B cell (primary cell): ENCODE data around the gene DDA1. TPM values are rescaled to one million over a fixed set of nuclear protein-coding genes. Genes with fewer than 3 reads are reported as not detected.

Source experiments
- ATAC-seq: fragments of 200-7000 bp; cut with Tn5 transposase; one replicate; pipeline ENCODE4 v1.10.0; 2021; ENCODE audit warnings: low read depth, mild to moderate bottlenecking, moderate number of reproducible peaks, moderate library complexity
- CTCF ChIA-PET: fragments of 350-600 bp; sonication (Branson Sonifier 250); formaldehyde crosslinking; loops from one replicate; lab custom pipeline; 2021; ENCODE audit warnings: antibody characterized with exemption, inconsistent platforms; lab: Charles Lee
- POLR2A ChIA-PET: fragments of 350-600 bp; sonication (Branson Sonifier 250); formaldehyde crosslinking; loops from one replicate; lab custom pipeline; 2021; ENCODE audit warnings: antibody characterized with exemption; lab: Charles Lee
- DNase-seq: peaks from one replicate; pipeline ENCODE4 v3.0.0; 2013
- H2AFZ ChIP-seq: 2 replicates; pipeline ENCODE4 v1.6.1; 2012; ENCODE audit warnings: mild to moderate bottlenecking, low read depth, low read length; ENCODE audit not compliant: insufficient read depth, poor library complexity, severe bottlenecking
- H3K27ac ChIP-seq, 2 donors: 1 replicate in 1 of 2; 2 replicates in 1 of 2; pipeline ENCODE4 v1.5.1; 2012 to 2013; ENCODE audit warnings: low read length in 2 of 2, mild to moderate bottlenecking in 2 of 2, moderate library complexity in 1 of 2
- H3K27me3 ChIP-seq, 4 experiments: fragments of 200-600 bp in 1 of 4; sonication (generic) in 1 of 4; replicated peaks in 1 of 4; 1 replicate in 2 of 4; 2 replicates in 2 of 4; pipeline versions ENCODE4 v1.6.1 to v1.7.0; 2013 to 2016; ENCODE audit warnings: low read length in 3 of 4, mild to moderate bottlenecking in 2 of 4, mixed read lengths in 1 of 4, moderate library complexity in 1 of 4; ENCODE audit not compliant: insufficient read depth in 4 of 4, control insufficient read depth in 3 of 4; ENCODE audit errors: control extremely low read depth in 1 of 4
- H3K36me3 ChIP-seq, 2 experiments: replicated peaks in 1 of 2; 1 replicate in 1 of 2; 2 replicates in 1 of 2; pipeline versions ENCODE4 v1.6.1 to v1.7.1; 2013; ENCODE audit warnings: low read length in 1 of 2; ENCODE audit not compliant: insufficient read depth in 2 of 2, control insufficient read depth in 1 of 2; ENCODE audit errors: control extremely low read depth in 1 of 2, extremely low read depth in 1 of 2
- H3K4me1 ChIP-seq, 2 donors: fragments of 200-600 bp in 1 of 2; sonication (generic) in 1 of 2; 1 replicate in 1 of 2; 2 replicates in 1 of 2; pipeline versions ENCODE4 v1.5.1 to v1.6.1; 2013 to 2017; ENCODE audit warnings: low read length in 2 of 2; ENCODE audit not compliant: control insufficient read depth in 2 of 2, insufficient read depth in 2 of 2
- H3K4me2 ChIP-seq: replicated peaks from 2 replicates; pipeline ENCODE3; 2012; ENCODE audit warnings: mild to moderate bottlenecking, low read depth, low read length; ENCODE audit not compliant: poor library complexity, severe bottlenecking
- H3K4me3 ChIP-seq, 5 experiments: fragments of 200-600 bp in 1 of 5; sonication (generic) in 1 of 5; 1 replicate in 3 of 5; 2 replicates in 2 of 5; pipeline versions ENCODE4 v1.5.1 to v1.7.0; 2011 to 2016; ENCODE audit warnings: low read length in 4 of 5, mild to moderate bottlenecking in 4 of 5, low read depth in 2 of 5, control low read depth in 1 of 5, moderate library complexity in 1 of 5; ENCODE audit not compliant: insufficient read depth in 1 of 5; ENCODE audit errors: control extremely low read depth in 1 of 5, extremely low read depth in 1 of 5
- H3K79me2 ChIP-seq: fragments of 200-600 bp; sonication (generic); one replicate; pipeline ENCODE4 v1.6.0; 2016; ENCODE audit warnings: low read length; ENCODE audit not compliant: control insufficient read depth, insufficient read depth
- H3K9ac ChIP-seq: fragments of 200-600 bp; sonication (generic); 2 replicates; pipeline ENCODE4 v1.6.1; 2017; ENCODE audit warnings: mild to moderate bottlenecking, low read length, moderate library complexity
- H3K9me3 ChIP-seq, 3 donors: one replicate each; pipeline versions ENCODE4 v1.6.1 to v1.7.1; 2013; ENCODE audit warnings: low read length in 2 of 3; ENCODE audit not compliant: control insufficient read depth in 2 of 3, insufficient read depth in 1 of 3; ENCODE audit errors: control extremely low read depth in 1 of 3
- H4K20me1 ChIP-seq: 2 replicates; pipeline ENCODE4 v1.6.0; 2012; ENCODE audit warnings: mild to moderate bottlenecking, low read length; ENCODE audit not compliant: insufficient read depth, control insufficient read depth, poor library complexity, severe bottlenecking
- H3K27ac Mint-ChIP-seq: one replicate; pipeline ENCODE4 v1.8.0; 2021; ENCODE audit warnings: mixed read lengths
- H3K27me3 Mint-ChIP-seq: one replicate; pipeline ENCODE4 v1.8.0; 2021; ENCODE audit warnings: mixed read lengths
- H3K4me1 Mint-ChIP-seq: one replicate; pipeline ENCODE4 v1.8.0; 2021; ENCODE audit warnings: mixed read lengths
- H3K4me3 Mint-ChIP-seq: one replicate; pipeline ENCODE4 v1.8.0; 2021; ENCODE audit warnings: mixed read lengths
- H3K9me3 Mint-ChIP-seq: one replicate; pipeline ENCODE4 v1.8.0; 2022; ENCODE audit warnings: mixed read lengths; ENCODE audit not compliant: insufficient read depth
- EZH2 ChIP-seq: IDR thresholded peaks from 2 replicates; pipeline ENCODE4 v1.6.1; 2012; ENCODE audit warnings: borderline replicate concordance, low read depth, mild to moderate bottlenecking, moderate library complexity, low read length; ENCODE audit not compliant: insufficient read depth, poor library complexity, severe bottlenecking
- WGBS: methylation state at CpG from one replicate; pipeline ENCODE4 v1.1.5; 2013; ENCODE audit warnings: missing lambda C conversion rate; ENCODE audit not compliant: insufficient coverage; 5-methylcytosine and 5-hydroxymethylcytosine counted together
- intact Hi-C: fragments of 100-400 bp; cut with micrococcal nuclease; formaldehyde crosslinking; loops from one replicate; pipeline ENCODE4 v1.10.0; 2022
- polyA plus RNA-seq: library from polyadenylated mRNA; depleted of rRNA; stranded (reverse); fragments of >200 nt; gene quantifications from 2 replicates; pipeline ENCODE4 v1.2.3, GENCODE V29; 2012
- total RNA-seq, 2 donors: library from RNA; stranded (reverse); fragments of 120-200 nt in 1 of 2; gene quantifications; 1 replicate in 1 of 2; 2 replicates in 1 of 2; pipeline versions ENCODE4 v1.2.3 to v1.2.4, GENCODE V29; 2013 to 2022
- TF ChIP-seq, protein P1 (sequence below): fragments of 200-600 bp; IDR thresholded peaks from one replicate; pipeline ENCODE4 v1.8.0; 2022; ENCODE audit warnings: antibody characterized with exemption, mild to moderate bottlenecking

Gene DDA1
- total and polyA plus RNA-seq, 2 donors (not counting 1 experiment from before 2014, with no cell fraction given), result 38.4 TPM

DNA sequence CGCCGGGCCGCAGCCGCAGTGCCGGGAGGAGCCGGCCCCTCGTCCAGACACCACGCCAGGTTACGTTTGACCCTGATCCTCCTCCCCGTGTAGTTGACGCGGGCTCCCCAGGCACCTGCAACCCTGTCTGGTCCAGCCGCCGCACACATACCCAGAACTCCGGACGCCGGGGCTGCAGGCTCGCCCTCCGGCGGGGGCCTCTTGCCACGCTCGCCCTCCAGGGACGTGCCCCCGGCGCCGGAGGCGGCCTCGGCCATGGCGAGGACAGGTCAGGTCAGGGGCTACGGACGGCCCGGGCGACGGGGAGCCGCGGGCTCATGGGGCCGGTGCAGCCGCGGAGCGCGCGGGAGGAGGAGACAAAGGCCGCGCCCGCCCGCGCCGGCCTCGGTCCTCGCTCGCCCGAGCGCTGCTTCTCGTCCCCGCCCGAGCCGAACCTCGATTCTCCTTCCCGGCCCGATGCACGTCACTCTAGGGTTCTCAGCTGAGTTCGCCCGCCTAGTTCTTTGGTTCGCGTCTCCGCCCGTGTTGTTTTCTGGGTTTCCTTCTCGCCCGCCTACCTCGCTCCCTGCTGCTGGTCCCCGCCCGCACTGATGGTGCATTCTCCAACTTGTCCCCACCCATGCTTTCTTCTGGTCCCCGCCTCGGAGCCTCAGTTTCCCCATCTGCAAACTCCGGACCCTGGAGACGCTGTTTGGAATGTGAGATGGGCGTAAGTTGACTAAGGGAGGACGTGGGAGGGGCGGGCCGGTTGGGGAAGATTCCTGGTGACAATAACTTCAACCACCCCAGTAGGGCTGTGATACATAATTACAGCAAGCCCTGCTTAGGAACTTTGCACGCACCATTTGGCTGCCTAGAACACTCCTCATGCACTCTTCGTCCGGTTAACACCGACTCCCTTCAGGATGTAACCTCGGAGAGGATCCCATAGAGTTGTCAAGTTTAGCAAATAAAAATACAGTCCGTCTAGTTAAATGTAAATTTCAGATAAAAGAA is 25.3 kb downstream of the DDA1 start, which contains the start of gene ANO8:
Gene ANO8 (minus strand): TSS at position 442 of the 996 bp plus-strand sequence. CDS start 185 bp downstream, at position 257.
- H3K4me3 Mint-ChIP-seq, result peak within 1 kb of the TSS; percentile 90
- H3K36me3 ChIP-seq, result no peaks in the 10 kb centered on the region
- peaks cover 0 to 10% (median 0%) of the 10 kb centered on the region in 3 donors for H3K9me3 ChIP-seq
- CTCF ChIA-PET, result interaction anchor here (0.8 to 1.8 kb wide), 4 partner anchors 11 to 57 kb away, joined by 3 to 13 read pairs (median 5); partner anchors contain the start of gene MRPL34
- H3K4me1 Mint-ChIP-seq, result peaks cover 48% of the 10 kb centered on the region
- peak within 1 kb of the TSS; percentile 19 to 71 (median 63) for H3K4me3 ChIP-seq
- intact Hi-C loops, result no loop called here
- peak within 1 kb of the TSS; percentile 99 for H2AFZ ChIP-seq
- TF ChIP-seq EZH2, result no peak
- TF ChIP-seq, protein P1, sequence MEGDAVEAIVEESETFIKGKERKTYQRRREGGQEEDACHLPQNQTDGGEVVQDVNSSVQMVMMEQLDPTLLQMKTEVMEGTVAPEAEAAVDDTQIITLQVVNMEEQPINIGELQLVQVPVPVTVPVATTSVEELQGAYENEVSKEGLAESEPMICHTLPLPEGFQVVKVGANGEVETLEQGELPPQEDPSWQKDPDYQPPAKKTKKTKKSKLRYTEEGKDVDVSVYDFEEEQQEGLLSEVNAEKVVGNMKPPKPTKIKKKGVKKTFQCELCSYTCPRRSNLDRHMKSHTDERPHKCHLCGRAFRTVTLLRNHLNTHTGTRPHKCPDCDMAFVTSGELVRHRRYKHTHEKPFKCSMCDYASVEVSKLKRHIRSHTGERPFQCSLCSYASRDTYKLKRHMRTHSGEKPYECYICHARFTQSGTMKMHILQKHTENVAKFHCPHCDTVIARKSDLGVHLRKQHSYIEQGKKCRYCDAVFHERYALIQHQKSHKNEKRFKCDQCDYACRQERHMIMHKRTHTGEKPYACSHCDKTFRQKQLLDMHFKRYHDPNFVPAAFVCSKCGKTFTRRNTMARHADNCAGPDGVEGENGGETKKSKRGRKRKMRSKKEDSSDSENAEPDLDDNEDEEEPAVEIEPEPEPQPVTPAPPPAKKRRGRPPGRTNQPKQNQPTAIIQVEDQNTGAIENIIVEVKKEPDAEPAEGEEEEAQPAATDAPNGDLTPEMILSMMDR, result no peak
- H3K9me3 Mint-ChIP-seq, result no peaks in the 10 kb centered on the region
- peaks cover 22 to 34% of the 10 kb centered on the region in 2 donors for H3K4me1 ChIP-seq
- H3K27me3 Mint-ChIP-seq, result peaks cover 6% of the 10 kb centered on the region
- ATAC-seq, result peak; percentile 66
- H4K20me1 ChIP-seq, result no peaks in the 10 kb centered on the region
- peaks cover 9% of the 10 kb centered on the region for H3K79me2 ChIP-seq
- WGBS, result 3% methylated on average over 77 of the region's 86 CpGs
- H3K27ac ChIP-seq, result no peak within 1 kb of the TSS
- peak within 1 kb of the TSS; percentile 75 for H3K9ac ChIP-seq
- peak within 1 kb of the TSS; percentile 83 for H3K27ac Mint-ChIP-seq
- peak; percentile 97 for DNase-seq
- H3K27me3 ChIP-seq, result peaks cover 0 to 23% (median 0%) of the 10 kb centered on the region in 4 experiments
- POLR2A ChIA-PET, result interaction anchor here (0.9 to 1.7 kb wide), 3 partner anchors 26 to 85 kb away, joined by 3 to 5 read pairs (median 3); partner anchors contain the start of genes DDA1 and MVB12A
- peak within 1 kb of the TSS; percentile 97 for H3K4me2 ChIP-seq
